ENCODE results near the gene CHRNA4.

Gene CHRNA4

DNA sequence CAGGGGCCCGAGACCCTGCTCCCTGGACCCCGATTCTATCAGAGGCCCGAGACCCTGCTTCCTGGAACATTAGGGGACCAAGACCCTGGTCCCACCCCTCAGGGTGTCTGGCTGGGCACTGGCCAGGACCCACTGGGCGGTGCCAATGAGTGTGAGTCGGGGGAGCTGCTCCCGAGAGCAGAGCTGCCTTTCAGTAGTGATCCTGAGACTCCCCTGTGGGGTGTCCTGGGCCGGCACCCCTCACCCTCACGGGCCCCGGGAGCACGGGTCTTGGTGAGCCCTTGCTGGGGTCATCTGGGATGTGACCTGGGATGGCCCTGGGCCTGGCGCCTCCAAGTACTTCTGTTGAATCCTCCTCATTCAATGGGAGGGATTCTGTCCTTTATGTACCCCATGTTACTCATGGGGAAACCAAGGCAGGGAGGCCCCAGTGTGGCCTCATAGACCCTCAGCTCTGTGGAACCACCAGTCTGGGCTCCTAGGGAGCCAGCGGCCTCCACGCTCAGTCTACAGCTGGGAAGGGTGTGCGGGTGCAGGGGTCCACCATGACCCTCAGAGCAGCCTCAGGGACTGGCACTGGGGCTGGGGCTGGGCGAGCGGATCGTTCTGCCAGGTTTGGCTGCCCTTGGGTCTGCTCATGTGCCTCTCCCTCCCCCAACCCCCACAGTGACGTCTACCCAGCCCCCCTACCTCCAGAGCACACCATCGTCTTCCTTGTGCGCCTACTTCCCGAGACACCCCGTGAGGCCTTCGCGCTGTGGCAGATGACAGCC, 42.6 kb downstream of the CHRNA4 start:
- no peak for DNase-seq

DNA sequence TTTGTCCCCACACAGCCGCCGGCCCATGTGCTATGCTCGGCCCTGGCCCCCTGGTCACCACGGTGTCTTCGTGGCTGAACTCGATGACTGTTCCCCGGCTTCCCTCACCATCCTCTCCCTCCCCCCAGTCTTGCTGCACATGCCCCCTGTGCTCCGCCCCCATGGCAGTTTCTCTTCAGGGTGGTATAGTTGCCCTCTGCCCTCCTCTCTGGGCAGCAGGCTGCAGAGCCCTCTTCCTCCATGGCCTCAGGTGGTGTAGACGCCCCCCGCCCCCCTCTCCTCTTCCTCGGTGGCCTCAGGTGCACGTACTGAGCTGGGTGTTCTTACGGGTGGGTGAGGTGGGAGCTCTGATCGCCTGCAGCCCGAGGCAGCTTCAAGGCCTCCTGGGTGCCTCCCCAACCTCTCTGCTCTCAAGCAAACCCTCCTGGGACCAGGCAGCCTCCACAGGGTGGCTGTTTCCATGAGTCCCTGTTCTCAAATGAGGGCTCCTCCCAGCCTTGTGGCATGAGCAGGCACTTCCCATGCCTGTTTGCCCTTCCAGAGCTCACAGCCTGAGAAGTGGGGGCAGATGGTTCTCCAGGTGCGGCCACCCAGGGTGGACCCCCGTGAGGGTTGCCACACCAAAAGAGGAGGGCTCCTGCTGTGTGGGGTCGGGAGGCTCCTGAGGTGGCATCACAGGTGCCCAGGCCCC, 43.4 kb downstream of the CHRNA4 start:
- DNase-seq = no peak

DNA sequence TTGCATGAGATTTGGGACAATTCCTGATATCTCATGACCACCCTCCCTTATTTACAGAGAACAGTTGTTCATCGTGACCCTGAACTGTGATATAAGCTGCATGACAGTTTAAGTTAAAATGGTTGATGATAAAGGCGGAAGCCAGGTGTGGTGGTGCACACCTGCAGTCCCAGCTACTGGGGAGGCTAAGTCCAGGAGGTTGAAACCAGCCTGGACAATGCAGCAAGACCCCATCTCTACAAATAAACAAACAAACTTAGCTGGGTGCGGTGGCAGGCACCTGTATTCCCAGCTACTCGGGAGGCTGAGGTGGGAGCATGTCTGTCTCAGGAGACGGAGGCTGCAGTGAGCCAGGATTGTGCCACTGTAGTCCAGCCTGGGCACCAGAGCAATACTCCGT, 44.1 kb downstream of the CHRNA4 start:
- DNase-seq = no peak

DNA sequence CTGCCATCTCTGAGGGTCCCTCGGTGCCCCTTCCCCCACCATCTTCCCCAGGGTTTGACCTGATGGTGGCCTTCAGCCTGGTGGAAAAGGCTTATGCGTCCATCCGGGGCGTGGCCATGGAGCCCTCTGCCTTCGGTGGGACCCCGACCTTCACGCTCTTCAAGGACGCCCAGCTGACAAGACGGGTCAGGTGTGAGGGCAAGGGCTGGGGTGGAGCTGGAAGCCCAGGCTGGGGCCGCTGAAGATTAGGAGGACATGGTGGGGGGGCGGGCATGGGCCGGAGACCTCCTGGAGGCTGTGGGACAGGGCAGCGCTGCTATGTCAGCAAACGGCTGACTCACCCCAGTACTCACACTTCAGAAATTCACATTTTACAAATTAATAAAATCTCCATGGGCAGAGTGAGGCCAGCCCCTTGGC, 44.6 kb downstream of the CHRNA4 start:
- no peak for DNase-seq

DNA sequence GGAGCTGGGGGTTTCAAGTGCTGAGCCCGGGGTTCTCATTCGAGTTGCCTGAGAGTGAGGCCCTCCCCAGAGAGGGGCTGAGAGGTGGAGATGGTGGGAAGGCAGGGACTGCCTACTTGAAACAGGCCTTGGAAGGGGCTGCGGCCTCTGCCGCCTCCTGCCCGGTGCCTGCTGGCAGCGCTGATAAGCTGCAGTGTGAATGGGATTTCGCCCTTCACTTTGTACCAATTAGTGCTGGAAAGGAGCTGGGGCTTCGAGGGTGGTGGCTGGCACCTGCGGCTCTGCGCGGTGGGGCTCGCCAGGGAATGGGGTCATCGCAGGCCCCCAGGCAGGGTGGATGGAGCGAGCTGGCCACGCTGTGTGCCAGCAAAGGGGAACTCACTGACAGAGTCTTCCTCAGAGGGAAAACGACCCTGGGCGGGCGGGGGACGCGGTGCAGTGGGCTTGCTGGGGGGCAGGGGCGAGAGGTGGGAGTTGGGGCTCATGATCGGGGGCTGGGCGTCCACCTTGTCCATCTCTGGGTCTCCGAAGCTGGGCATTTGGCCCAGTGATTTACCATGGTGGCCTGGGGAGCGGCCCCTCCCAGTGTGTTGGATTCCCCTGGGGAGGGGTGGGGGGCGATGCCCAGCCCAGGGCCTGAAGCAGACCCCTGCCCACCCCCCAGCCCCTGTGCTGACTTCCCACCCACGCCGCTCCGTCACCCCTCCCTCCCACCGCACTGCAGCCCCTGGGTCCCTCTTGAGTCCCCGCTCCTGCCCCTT, 45.2 kb downstream of the CHRNA4 start:
- DNase-seq = no peak

DNA sequence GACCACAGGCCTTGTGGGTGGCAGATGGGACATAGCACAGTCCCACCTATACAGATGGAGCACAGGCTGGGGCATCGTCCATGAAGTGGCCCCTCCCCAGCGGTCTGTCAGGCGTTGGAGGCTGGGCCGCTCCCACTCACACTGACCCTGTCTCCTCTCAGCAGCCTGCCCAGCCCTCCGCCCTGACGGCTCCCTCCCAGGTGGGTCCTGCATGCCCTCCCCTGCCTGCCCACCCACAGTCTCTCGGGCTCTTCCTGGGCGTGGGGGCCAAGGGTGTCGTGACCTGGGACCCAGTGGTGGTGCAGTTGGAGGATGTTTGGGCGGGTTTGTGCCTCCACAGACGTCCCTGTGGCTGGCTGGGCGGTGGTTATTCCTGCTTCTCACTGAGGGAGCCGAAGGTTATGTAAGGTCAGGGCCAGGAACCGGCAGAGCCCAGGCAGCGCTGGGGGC, 45.9 kb downstream of the CHRNA4 start:
- no peak for DNase-seq

DNA sequence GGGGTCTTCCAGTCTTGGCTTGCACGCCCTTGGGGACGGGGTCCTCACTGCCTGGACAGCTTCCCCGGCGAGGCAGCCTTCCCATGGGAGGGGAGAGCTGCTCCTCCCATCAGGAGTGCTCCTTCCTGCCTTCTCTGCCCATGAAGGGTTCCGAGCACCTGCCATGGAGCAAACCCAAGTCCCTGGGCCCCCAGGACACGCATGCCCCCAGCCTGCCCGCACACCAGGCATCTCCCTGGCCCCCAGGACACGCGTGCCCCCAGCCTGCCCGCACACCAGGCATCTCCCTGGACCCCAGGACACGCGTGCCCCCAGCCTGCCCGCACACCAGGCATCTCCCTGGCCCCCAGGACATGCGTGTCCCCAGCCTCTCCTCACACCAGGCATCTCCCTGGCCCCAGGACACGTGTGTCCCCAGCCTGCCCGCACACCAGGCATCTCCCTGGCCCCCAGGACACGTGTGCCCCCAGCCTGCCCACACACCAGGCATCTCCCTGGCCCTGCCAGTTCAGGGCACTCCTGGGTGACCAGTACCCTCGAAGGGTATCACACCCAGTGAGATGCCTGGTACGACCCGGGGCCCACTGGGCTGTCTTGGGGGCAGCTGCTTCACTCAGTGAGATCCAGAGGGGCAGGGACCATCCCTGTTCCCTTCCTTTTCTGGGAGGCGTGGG, 46.4 kb downstream of the CHRNA4 start:
- no peak for DNase-seq

DNA sequence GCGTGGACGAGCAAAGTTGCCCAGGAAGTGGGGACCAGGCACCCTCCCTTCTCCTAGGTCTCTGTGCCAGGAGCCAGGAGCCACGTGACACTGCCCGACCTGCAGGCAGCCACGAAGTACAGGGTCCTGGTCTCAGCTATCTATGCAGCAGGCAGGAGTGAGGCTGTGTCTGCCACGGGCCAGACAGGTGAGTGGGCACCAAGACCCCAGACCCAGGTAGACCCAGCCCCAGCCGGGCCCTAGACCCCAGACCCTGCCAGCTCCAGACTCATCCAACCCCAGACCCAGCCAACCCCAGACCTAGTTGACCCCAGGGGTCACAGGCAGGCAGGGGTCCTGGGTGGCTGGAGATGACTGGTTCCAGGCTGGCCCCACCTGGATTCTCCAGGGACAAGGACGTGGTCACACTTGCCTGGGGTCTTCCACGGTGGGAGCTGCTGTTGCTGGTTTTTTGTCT, 47.1 kb downstream of the CHRNA4 start:
- DNase-seq = no peak

DNA sequence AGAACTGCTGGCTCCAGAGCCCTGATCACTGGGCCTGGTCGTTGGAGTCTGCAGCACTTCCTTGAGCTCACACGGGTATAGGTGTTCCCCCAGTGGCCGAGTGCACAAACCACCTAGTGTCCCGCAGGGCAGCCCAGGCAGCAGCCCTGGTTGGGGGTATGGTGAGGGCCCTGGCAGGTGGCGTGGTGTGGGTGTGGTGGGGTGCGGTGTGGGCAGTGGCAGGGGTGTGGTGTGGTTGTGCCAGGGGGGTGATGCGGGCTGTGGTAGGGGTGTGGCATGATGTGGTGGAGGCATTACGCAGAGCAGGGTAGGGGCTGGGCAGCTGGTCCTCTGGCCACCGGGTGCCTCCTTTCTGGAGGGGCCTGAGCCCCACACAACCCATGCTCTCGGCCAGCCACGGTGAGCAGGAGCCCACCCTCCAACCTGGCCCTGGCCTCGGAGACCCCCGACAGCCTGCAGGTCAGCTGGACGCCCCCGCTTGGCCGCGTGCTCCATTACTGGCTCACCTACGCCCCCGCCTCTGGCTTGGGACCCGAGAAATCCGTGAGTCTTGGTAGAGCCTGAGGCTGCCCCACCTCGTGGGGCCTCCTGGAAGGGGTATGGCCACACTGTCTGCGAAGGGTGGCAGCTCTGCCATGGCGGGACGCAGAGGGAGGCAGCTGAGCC, 47.7 kb downstream of the CHRNA4 start:
- no peak for DNase-seq

DNA sequence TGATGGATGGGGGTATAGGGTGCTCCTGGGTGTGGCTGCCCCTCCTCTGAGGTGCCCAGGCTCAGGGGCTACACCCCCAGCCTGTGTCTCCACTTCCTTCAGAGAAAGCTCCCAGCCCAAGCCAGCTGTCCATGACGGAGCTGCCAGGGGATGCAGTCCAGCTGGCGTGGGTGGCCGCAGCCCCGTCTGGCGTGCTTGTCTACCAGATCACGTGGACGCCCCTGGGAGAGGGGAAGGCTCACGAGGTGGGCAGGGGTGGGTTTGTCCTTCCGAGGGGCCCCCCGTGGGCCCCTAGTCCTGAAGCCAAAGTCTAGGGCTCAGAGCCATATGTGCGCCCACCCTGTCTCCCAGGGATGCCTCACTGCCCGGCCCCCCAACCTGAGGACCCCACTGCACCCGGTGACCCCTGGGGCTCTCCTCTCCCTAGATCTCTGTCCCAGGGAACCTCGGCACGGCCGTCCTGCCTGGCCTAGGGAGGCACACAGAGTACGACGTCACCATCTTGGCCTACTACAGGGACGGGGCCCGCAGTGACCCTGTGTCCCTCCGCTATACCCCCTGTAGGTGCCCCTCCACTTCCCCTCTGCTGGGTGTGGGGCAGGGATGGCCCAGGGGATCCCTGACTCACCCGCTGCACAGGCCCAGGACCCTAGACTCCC, 48.3 kb downstream of the CHRNA4 start:
- no peak for DNase-seq

DNA sequence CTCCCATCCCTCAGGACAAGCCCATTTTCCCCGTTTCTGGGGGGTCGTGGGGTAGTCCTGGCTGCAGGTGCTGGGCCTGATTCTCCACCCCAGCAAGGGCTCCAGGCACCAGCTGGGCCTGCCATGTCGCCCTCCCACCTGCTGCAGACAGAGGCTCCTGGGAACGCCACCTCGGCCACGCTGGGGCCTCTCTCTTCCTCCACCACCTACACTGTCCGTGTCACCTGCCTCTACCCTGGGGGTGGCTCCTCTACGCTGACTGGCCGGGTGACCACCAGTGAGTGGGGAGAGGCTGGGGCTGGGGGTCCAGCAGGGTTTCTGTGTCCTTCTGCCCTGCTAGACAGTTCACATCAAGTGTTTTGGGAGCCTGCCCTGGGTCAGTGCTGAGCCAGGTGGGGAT, 48.9 kb downstream of the CHRNA4 start:
- no peak for DNase-seq

DNA sequence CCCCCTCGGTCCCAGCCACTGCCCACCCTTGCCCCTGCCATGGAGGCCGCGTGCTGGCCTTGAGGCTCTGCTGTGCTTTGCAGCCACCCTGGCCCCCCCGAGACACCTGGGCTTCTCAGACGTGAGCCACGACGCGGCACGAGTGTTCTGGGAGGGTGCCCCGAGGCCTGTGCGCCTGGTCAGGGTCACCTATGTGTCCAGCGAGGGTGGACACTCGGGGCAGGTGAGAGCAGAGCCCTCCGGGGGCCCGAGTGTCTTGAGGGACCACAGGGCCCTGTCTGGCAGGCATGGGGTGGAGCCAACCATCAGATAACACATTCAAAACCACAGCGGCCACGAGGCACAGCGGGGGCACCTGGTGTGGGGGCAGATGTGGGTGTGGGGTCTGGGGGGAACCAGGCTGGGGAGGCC, 49.3 kb downstream of the CHRNA4 start:
- no peak for DNase-seq

DNA sequence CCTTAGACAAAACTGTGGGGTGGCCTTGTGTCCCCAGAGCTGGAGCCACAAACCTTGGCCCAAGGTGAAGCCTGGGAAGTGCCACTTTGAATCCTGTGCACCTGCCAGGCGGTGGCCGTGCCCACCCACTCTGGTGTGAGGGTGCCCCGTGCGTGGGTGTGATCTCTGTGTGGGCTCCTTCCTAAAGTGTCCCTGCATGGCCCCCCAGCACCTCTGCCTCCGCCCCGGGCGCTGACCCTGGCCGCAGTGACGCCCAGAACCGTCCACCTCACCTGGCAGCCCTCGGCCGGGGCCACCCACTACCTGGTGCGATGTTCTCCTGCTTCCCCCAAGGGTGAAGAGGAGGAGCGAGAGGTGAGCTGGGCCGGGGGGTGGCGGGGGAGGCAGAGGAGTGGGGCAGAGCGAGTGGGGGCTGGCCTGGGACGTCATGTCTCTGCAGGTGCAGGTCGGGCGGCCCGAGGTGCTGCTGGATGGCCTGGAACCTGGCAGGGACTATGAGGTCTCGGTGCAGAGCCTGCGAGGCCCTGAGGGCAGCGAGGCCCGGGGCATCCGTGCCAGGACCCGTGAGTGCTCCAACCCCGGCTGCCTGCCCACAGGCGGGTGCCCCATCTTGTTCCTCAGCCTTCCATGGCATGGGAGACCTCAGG, 49.8 kb downstream of the CHRNA4 start:
- no peak for DNase-seq

DNA sequence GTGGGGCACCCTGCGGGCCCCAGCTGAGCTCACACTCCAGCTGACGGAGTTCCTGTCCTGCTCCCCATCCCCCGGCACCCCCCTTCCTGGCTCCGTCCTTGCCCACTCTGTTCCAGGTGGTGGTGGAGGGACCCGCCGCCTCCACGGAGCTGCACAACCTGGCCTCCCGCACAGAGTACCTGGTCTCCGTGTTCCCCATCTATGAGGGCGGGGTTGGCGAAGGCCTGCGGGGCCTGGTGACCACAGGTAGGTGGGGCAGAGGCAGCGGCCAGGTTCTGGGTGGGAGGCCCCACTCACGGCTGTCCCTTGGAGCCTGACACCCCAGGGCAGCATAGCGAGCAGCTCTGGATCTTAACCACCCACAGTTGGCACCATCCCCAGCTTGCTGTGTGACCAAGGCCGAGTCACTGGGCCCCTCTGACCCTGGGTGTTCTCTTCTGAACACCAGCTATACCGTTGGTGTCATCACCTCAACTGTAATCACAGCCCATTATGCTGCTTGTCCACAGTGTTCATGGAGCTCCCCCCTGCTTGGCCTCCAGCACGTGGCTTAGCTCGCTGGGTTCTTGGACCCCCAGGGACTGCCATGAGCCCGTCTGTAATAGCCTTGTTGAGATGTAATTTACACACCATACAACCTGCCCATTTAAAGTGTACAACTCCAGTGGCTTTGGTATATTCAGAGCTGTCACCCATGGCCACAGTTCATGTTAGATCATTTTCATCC, 50.7 kb downstream of the CHRNA4 start:
- no peak for DNase-seq

DNA sequence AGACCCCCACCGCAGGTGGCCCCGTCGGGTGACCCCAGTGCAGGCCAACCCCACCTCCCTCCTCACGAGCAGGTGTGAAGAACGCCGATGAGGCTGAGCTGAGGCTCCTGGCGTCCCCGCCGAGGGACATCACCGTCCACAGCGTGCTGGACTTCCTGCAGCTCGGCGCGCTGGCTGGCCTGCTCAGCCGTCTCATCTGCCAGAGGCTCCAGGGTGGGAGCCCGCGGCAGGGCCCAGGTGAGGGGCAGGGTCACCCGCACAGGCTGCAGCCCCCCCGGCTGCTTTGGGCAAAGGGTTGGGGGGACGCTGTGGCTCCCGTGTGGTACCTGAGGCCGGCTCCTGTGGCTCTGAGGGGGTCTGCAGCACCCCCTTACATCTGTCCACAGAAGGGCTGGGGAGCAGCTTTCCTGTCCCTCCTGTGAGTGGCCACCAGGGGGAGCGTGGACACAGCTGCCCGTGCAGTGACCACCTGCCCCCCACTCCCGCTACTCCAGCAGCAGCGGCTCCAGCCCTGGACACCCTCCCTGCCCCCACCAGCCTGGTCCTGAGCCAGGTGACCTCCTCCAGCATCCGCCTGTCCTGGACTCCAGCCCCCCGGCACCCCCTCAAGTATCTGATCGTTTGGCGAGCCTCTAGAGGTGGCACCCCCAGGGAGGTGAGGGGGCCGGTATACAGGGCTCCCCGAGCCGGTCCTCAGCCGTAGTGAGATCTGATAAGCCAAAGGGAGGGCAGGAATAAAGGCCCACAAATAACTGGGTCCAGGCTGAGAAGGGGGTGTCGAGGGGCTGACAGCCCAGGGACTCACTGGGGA, 51.7 kb downstream of the CHRNA4 start:
- DNase-seq = no peak

DNA sequence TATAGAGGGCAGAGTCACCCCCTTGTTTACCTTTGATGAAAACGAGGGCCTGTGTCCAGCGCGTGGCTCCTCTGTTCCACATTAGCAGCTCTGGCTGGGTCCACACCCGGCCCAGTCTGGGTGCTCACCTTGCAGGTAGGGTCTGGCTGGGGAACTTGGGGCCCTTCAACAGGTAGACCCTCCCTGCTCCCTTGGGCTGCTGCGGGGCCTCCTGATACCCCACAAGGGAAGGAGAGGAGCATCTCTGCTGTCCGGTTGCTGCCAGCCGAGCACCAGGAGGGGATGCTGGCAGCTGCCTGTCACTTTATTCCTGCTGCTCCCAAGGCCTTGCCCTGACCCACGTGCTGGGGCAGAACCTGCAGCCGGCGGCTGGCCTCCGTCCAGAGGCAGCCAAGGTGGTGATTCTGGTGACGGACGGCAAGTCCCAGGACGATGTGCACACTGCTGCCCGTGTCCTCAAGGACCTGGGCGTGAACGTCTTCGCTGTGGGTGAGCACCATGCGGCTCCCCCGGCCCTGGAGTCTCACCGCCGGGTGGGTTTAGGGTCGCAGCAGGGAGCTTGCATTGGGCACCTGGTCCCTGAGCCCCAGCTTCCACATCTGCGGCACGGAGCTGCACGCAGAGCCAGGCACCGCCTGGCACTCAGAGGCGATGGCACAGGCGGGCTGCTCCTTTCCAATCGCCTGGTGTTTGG, 52.8 kb downstream of the CHRNA4 start:
- DNase-seq = no peak

DNA sequence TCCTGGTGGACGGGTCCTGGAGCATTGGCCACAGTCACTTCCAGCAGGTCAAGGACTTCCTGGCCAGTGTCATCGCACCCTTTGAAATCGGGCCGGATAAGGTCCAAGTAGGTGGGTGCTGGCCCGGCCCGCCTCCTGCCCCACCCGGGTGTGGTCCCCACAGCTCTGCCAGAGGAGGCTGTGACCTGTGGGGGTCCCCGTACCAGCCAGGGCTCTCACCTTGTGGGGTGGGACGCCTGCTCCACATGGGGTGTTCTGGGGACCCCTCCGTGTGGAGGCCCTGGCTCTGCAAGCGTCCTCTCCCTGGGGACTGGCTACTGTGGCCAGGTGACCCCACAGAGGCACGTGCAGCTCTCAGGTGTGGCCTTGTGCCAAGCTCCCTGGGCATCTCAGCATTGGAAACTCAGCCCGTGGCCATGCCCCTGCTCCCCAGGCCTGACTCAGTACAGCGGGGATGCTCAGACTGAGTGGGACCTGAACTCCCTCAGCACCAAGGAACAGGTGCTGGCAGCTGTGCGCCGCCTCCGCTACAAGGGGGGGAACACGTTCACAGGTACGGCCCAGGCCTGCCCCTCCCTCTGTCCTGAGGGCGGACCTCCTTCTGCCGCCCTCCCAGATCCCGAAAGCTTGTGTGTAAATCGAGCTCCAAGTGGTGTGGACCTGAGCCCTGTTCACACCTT, 53.5 kb downstream of the CHRNA4 start:
- DNase-seq = no peak
